NCI-H1092 treated with DMSO at 0.1 percent for 48 hours (cell line): ENCODE measurements around the gene PACS2.

Experiments used
- DNase-seq: peaks from one replicate; lab custom pipeline; 2025; lab: John Stamatoyannopoulos, UW

Gene PACS2

GRCh38 chr14:105445290-105445689, 130.7 kb downstream of the PACS2 start:
- DNase-seq = no peak

GRCh38 chr14:105445901-105446845, 131.6 kb downstream of the PACS2 start:
- no peak for DNase-seq

- no peak for DNase-seq
Measured at GRCh38 chr14:105446971-105447370, 132.4 kb downstream of the PACS2 start.
